ENCODE data around the gene CTCF.

DNA sequence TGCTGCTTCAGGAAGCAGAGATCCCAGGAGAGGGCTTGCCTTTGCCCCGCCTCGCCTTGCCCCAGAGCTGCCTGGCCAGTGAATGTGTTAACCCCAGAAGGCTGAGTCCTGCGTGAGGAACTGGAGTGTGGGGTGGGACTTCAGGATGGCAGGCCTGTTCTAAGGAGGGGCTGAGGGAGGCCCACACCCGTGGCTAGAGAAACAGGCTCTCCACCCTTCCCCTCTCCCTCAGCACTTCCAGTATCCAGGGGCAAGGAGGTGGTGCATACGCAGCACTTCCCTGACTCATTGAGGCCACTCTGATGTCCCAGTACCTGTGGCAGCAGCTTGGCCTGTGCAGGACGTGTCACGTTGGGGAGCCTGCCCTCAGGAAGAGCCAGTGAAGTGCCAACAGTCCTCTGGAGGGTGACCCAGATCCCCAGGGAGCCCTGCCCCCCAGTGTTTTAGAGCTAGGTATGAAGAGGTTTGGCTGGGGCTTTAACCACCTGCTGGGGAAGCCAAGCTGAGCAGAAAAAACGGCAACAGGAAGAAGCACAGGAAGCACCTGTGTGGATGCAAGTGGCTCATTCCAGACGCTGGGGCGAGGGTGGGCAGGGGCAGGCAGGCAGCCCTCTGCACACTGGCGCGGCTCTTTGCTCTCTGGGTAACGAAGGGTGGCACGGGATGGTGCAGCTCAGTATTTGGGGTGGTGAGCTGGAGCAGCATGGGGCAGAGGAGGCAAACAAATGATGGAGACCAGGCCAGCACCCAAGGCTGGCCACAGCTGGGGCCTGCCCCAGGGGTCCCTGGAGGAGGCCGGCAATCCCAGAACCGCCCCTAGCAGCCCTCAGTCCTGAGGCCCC, 14.7 kb upstream of the CTCF start:
- TF ChIP-seq, protein P1, sequence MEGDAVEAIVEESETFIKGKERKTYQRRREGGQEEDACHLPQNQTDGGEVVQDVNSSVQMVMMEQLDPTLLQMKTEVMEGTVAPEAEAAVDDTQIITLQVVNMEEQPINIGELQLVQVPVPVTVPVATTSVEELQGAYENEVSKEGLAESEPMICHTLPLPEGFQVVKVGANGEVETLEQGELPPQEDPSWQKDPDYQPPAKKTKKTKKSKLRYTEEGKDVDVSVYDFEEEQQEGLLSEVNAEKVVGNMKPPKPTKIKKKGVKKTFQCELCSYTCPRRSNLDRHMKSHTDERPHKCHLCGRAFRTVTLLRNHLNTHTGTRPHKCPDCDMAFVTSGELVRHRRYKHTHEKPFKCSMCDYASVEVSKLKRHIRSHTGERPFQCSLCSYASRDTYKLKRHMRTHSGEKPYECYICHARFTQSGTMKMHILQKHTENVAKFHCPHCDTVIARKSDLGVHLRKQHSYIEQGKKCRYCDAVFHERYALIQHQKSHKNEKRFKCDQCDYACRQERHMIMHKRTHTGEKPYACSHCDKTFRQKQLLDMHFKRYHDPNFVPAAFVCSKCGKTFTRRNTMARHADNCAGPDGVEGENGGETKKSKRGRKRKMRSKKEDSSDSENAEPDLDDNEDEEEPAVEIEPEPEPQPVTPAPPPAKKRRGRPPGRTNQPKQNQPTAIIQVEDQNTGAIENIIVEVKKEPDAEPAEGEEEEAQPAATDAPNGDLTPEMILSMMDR (conservative IDR thresholded peaks at IDR 0.05; ENCODE audit: low read depth, low read length) = no peak
- TF ChIP-seq EZH2phosphoT487 (IDR thresholded peaks at IDR 0.05; ENCODE audit: borderline replicate concordance, low read length) = no peak
